Measurements from ENCODE around the gene ATP1A3. TPM values are rescaled to one million over a fixed set of nuclear protein-coding genes. Genes with fewer than 3 reads are reported as not detected.

The ATP1A3 gene
- total RNA-seq, 1 experiment from 2014 or later = 8.5 TPM

GRCh38 chr19:41959056-41960053, 34.7 kb downstream of the ATP1A3 start, which contains the start of gene RABAC1:
Gene RABAC1 (minus strand): TSS chr19:41959321. CDS start chr19:41959292, 29 bp downstream.
- Histone ChIP-seq H3K4me3 (ENCODE audit: low read depth, low read length, poor library complexity, severe bottlenecking) (peak within 1 kb of the TSS; percentile 84), H3K27me3 (replicated peaks; ENCODE audit: insufficient read depth, low read depth, low read length, poor library complexity) (no peaks in the 10 kb centered on the region), H3K4me1 (ENCODE audit: insufficient read depth, low read length, poor library complexity, severe bottlenecking) (peaks cover 7% of the 10 kb centered on the region), H3K36me3 (ENCODE audit: insufficient read depth, low read length, poor library complexity, severe bottlenecking) (peaks cover 3% of the 10 kb centered on the region), H3K9me3 (ENCODE audit: low read depth, low read length, poor library complexity, severe bottlenecking) (no peaks in the 10 kb centered on the region), H3K27ac (ENCODE audit: low read depth, low read length, poor library complexity, severe bottlenecking) (peak within 1 kb of the TSS; percentile 70)
- POLR2A ChIA-PET (ENCODE audit: low non-redundant PET) = interaction anchor here (0.7 kb wide), 1 partner anchor 321 kb away, joined by 4 read pairs; no protein-coding TSS in a partner anchor
- intact Hi-C loops (cut with micrococcal nuclease; ENCODE audit: unreplicated experiment) = loop anchor here (2.0 to 10.0 kb wide), 2 partner anchors 73 to 165 kb away; partner anchors contain the start of gene CEACAM3
- CTCF ChIA-PET = interaction anchor here (0.6 to 3.0 kb wide), 5 partner anchors 76 to 206 kb away, joined by 3 to 11 read pairs (median 4); no protein-coding TSS in a partner anchor
- TF ChIP-seq EZH2 (IDR thresholded peaks at IDR 0.05; ENCODE audit: borderline replicate concordance, low read depth, low read length, poor library complexity, severe bottlenecking) (no peak), CTCF (conservative IDR thresholded peaks at IDR 0.05; ENCODE audit: low read depth, low read length) (peak; percentile 32)
- BruUV-seq (replicated peaks) = no TSS peak
- DNase-seq (ENCODE audit: low spot score) = peak; percentile 97

GRCh38 chr19:41958367-41959055, 35.5 kb downstream of the ATP1A3 start:
- no peaks in the 10 kb centered on the region for H3K9me3 ChIP-seq (ENCODE audit: low read depth, low read length, poor library complexity, severe bottlenecking)
- TF ChIP-seq CTCF (conservative IDR thresholded peaks at IDR 0.05; ENCODE audit: low read depth, low read length) (no peak), EZH2 (IDR thresholded peaks at IDR 0.05; ENCODE audit: borderline replicate concordance, low read depth, low read length, poor library complexity, severe bottlenecking) (no peak)
- peaks cover 7% of the 10 kb centered on the region for H3K4me1 ChIP-seq (ENCODE audit: insufficient read depth, low read length, poor library complexity, severe bottlenecking)
- H3K27me3 ChIP-seq (replicated peaks; ENCODE audit: insufficient read depth, low read depth, low read length, poor library complexity) = no peaks in the 10 kb centered on the region
- no TSS peak for BruUV-seq (replicated peaks)
- intact Hi-C loops (cut with micrococcal nuclease; ENCODE audit: unreplicated experiment) = loop anchor here (2.0 to 10.0 kb wide), 2 partner anchors 74 to 164 kb away; partner anchors contain the start of gene CEACAM3
- DNase-seq (ENCODE audit: low spot score) = peak; percentile 85
- ChIA-PET CTCF (interaction anchor here (0.6 to 3.0 kb wide), 5 partner anchors 77 to 205 kb away, joined by 3 to 11 read pairs (median 5); no protein-coding TSS in a partner anchor), POLR2A (ENCODE audit: low non-redundant PET) (interaction anchor here (0.7 kb wide), 1 partner anchor 322 kb away, joined by 4 read pairs; no protein-coding TSS in a partner anchor)
- H3K36me3 ChIP-seq (ENCODE audit: insufficient read depth, low read length, poor library complexity, severe bottlenecking) = peaks cover 3% of the 10 kb centered on the region
- H3K27ac ChIP-seq (ENCODE audit: low read depth, low read length, poor library complexity, severe bottlenecking) = peak overlapping the region; percentile 70
- H3K4me3 ChIP-seq (ENCODE audit: low read depth, low read length, poor library complexity, severe bottlenecking) = peak overlapping the region; percentile 84

- POLR2A ChIA-PET (ENCODE audit: low non-redundant PET) = interaction anchor here (0.9 kb wide), 1 partner anchor 110 kb away, joined by 3 read pairs; no protein-coding TSS in a partner anchor
- Histone ChIP-seq H3K27me3 (replicated peaks; ENCODE audit: insufficient read depth, low read depth, low read length, poor library complexity) (no peaks in the 10 kb centered on the region), H3K36me3 (ENCODE audit: insufficient read depth, low read length, poor library complexity, severe bottlenecking) (peaks cover 3% of the 10 kb centered on the region), H3K4me3 (ENCODE audit: low read depth, low read length, poor library complexity, severe bottlenecking) (peak overlapping the region; percentile 84), H3K4me1 (ENCODE audit: insufficient read depth, low read length, poor library complexity, severe bottlenecking) (peaks cover 7% of the 10 kb centered on the region), H3K9me3 (ENCODE audit: low read depth, low read length, poor library complexity, severe bottlenecking) (no peaks in the 10 kb centered on the region), H3K27ac (ENCODE audit: low read depth, low read length, poor library complexity, severe bottlenecking) (peak overlapping the region; percentile 41)
- BruUV-seq (replicated peaks) = TSS peak; percentile 53
- TF ChIP-seq EZH2 (IDR thresholded peaks at IDR 0.05; ENCODE audit: borderline replicate concordance, low read depth, low read length, poor library complexity, severe bottlenecking) (no peak), CTCF (conservative IDR thresholded peaks at IDR 0.05; ENCODE audit: low read depth, low read length) (peak; percentile 74)
- CTCF ChIA-PET = interaction anchor here (0.6 to 3.0 kb wide), 2 partner anchors 154 to 165 kb away, joined by 5 to 11 read pairs; no protein-coding TSS in a partner anchor
- DNase-seq (ENCODE audit: low spot score) = peak; percentile 86
- intact Hi-C loops (cut with micrococcal nuclease; ENCODE audit: unreplicated experiment) = loop anchor here (2.0 to 10.0 kb wide), 2 partner anchors 75 to 163 kb away; partner anchors contain the start of gene CEACAM3
Observed at GRCh38 chr19:41957838-41958366, 36.1 kb downstream of the ATP1A3 start.
